ENCODE data around the gene IL1RAPL1. TPM values are rescaled to one million over a fixed set of nuclear protein-coding genes. Genes with fewer than 3 reads are reported as not detected.

IL1RAPL1 gene
- polyA plus RNA-seq, 1 donor from 2014 or later, result not detected

DNA sequence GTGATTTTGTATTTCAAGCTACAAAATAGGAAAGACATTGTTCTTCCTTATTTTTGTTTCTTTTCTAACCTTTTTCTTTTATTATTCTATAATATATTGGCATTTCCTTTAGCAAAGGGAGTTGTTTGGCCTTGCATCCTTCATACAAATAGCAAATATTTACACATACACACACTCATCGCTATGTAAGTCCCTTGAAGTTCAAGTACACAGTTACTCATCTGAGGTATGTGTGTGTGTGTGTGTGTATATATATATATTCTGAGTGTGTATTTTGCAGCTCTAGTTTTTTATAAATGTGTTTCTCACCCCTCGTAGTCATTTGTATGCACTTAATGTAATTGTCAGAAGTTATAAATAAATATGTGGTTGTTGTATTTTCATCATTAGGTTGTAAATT is 903.4 kb downstream of the IL1RAPL1 start:
- no peak overlapping the region for H3K27ac ChIP-seq (ENCODE audit: low read length)
- no peaks in the 10 kb centered on the region for H3K36me3 ChIP-seq (ENCODE audit: insufficient read depth, low read length)
- no peaks in the 10 kb centered on the region for H3K27me3 ChIP-seq (ENCODE audit: insufficient read depth, low read depth, low read length)
- no peak overlapping the region for H3K4me3 ChIP-seq (ENCODE audit: low read length)
- H4K20me1 ChIP-seq (ENCODE audit: insufficient read depth), result no peaks in the 10 kb centered on the region
- H3K79me2 ChIP-seq (replicated peaks; ENCODE audit: insufficient read depth, low read length), result no peaks in the 10 kb centered on the region
- H3K9me3 ChIP-seq (ENCODE audit: low read length), result no peaks in the 10 kb centered on the region
- no peaks in the 10 kb centered on the region for H3F3A ChIP-seq (ENCODE audit: insufficient read depth, low read length, poor library complexity, severe bottlenecking)
- no peak overlapping the region for H2AFZ ChIP-seq (ENCODE audit: low read depth, low read length)
- H3K4me2 ChIP-seq (ENCODE audit: low read length), result no peak overlapping the region
- no peaks in the 10 kb centered on the region for H3K9me2 ChIP-seq (ENCODE audit: insufficient read depth, low read length)
- TF ChIP-seq CTCF (IDR thresholded peaks at IDR 0.05; ENCODE audit: poor library complexity, severe bottlenecking) (no peak), REST (IDR thresholded peaks at IDR 0.05; ENCODE audit: borderline replicate concordance) (no peak), RAD21 (conservative IDR thresholded peaks at IDR 0.05) (no peak), EZH2 (IDR thresholded peaks at IDR 0.05; ENCODE audit: borderline replicate concordance, insufficient read depth, low read length, poor library complexity, severe bottlenecking) (no peak), EP300 (conservative IDR thresholded peaks at IDR 0.05; ENCODE audit: poor library complexity, severe bottlenecking) (no peak), MXI1 (conservative IDR thresholded peaks at IDR 0.05; ENCODE audit: poor library complexity, severe bottlenecking) (no peak), TAF1 (IDR thresholded peaks at IDR 0.05; ENCODE audit: low read depth) (no peak), POLR2AphosphoS5 (IDR thresholded peaks at IDR 0.05) (no peak), SMC3 (conservative IDR thresholded peaks at IDR 0.05; ENCODE audit: poor library complexity) (no peak)
- H3K9ac ChIP-seq (ENCODE audit: low read length), result no peak overlapping the region

DNA sequence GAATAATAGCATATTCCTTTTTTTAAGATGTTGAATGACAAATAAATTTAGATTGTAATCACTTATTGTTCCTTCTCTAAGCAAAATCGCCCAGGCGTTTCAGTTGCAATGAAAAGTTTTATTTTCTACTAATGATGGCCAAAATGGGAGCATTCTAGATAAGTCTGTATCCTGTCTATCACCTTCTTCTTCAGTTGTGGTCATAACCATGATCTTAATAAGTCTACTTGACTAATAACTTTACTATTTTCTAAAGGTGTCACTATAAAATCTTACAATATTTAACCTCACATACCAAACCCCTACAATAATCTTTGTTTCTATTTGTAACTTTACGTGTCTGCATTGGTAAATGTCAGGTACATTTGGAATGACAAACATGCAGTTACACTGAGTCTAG is 904.4 kb downstream of the IL1RAPL1 start:
- no peaks in the 10 kb centered on the region for H3K79me2 ChIP-seq (replicated peaks; ENCODE audit: insufficient read depth, low read length)
- no peaks in the 10 kb centered on the region for H3K36me3 ChIP-seq (ENCODE audit: insufficient read depth, low read length)
- H2AFZ ChIP-seq (ENCODE audit: low read depth, low read length), result no peak overlapping the region
- no peaks in the 10 kb centered on the region for H3K9me2 ChIP-seq (ENCODE audit: insufficient read depth, low read length)
- H3K4me3 ChIP-seq (ENCODE audit: low read length), result no peak overlapping the region
- no peaks in the 10 kb centered on the region for H3K27me3 ChIP-seq (ENCODE audit: insufficient read depth, low read depth, low read length)
- no peak for TF ChIP-seq EP300 (conservative IDR thresholded peaks at IDR 0.05; ENCODE audit: poor library complexity, severe bottlenecking)
- TF ChIP-seq MXI1 (conservative IDR thresholded peaks at IDR 0.05; ENCODE audit: poor library complexity, severe bottlenecking), result no peak
- TF ChIP-seq RAD21 (conservative IDR thresholded peaks at IDR 0.05), result no peak
- no peak for TF ChIP-seq CTCF (IDR thresholded peaks at IDR 0.05; ENCODE audit: poor library complexity, severe bottlenecking)
- no peak for TF ChIP-seq TAF1 (IDR thresholded peaks at IDR 0.05; ENCODE audit: low read depth)
- TF ChIP-seq REST (IDR thresholded peaks at IDR 0.05; ENCODE audit: borderline replicate concordance), result no peak
- TF ChIP-seq SMC3 (conservative IDR thresholded peaks at IDR 0.05; ENCODE audit: poor library complexity), result no peak
- no peak for TF ChIP-seq POLR2AphosphoS5 (IDR thresholded peaks at IDR 0.05)
- no peak for TF ChIP-seq EZH2 (IDR thresholded peaks at IDR 0.05; ENCODE audit: borderline replicate concordance, insufficient read depth, low read length, poor library complexity, severe bottlenecking)
- no peak overlapping the region for H3K27ac ChIP-seq (ENCODE audit: low read length)
- H4K20me1 ChIP-seq (ENCODE audit: insufficient read depth), result no peaks in the 10 kb centered on the region
- H3F3A ChIP-seq (ENCODE audit: insufficient read depth, low read length, poor library complexity, severe bottlenecking), result no peaks in the 10 kb centered on the region
- no peak overlapping the region for H3K9ac ChIP-seq (ENCODE audit: low read length)
- H3K9me3 ChIP-seq (ENCODE audit: low read length), result no peaks in the 10 kb centered on the region
- no peak overlapping the region for H3K4me2 ChIP-seq (ENCODE audit: low read length)
